Measurements from ENCODE around the gene PPP1R37.

- TF ChIP-seq CTCF (IDR thresholded peaks at IDR 0.05; ENCODE audit: poor library complexity, severe bottlenecking) = no peak
- TF ChIP-seq REST (IDR thresholded peaks at IDR 0.05; ENCODE audit: borderline replicate concordance) = no peak
- no peak for TF ChIP-seq TAF1 (IDR thresholded peaks at IDR 0.05; ENCODE audit: low read depth)
- no peak for TF ChIP-seq EP300 (conservative IDR thresholded peaks at IDR 0.05; ENCODE audit: poor library complexity, severe bottlenecking)
- no peak for TF ChIP-seq EZH2 (IDR thresholded peaks at IDR 0.05; ENCODE audit: borderline replicate concordance, insufficient read depth, low read length, poor library complexity, severe bottlenecking)
- no peak for TF ChIP-seq POLR2AphosphoS5 (IDR thresholded peaks at IDR 0.05)
- no peak for TF ChIP-seq RAD21 (conservative IDR thresholded peaks at IDR 0.05)
- TF ChIP-seq SMC3 (conservative IDR thresholded peaks at IDR 0.05; ENCODE audit: poor library complexity) = no peak
- TF ChIP-seq MXI1 (conservative IDR thresholded peaks at IDR 0.05; ENCODE audit: poor library complexity, severe bottlenecking) = no peak
These were observed 8.8 kb downstream of the PPP1R37 start for GRCh38 chr19:45101806-45102205.
